Thyroid gland (tissue), 4 donors: ENCODE measurements around the gene LSAMP. TPM values are rescaled to one million over a fixed set of nuclear protein-coding genes. Genes with fewer than 3 reads are reported as not detected.

Experiments
- DNase-seq, 2 donors: peaks; one replicate each; pipeline ENCODE4 v3.0.0-alpha.2; 2019
- H3K27ac ChIP-seq, 3 donors: fragments of 200-600 bp; sonication (generic); 1 replicate in 2 of 3; 2 replicates in 1 of 3; pipeline ENCODE4 v1.5.1; 2016 to 2019; ENCODE audit warnings: mild to moderate bottlenecking in 1 of 3, moderate library complexity in 1 of 3
- H3K27me3 ChIP-seq: fragments of 200-600 bp; sonication (generic); one replicate; pipeline ENCODE4 v1.5.1; 2019
- H3K36me3 ChIP-seq, 2 donors: fragments of 200-600 bp; sonication (generic); one replicate each; pipeline ENCODE4 v1.5.1; 2016 to 2019
- H3K4me1 ChIP-seq, 2 donors: fragments of 200-600 bp; sonication (generic); one replicate each; pipeline ENCODE4 v1.5.1; 2017 to 2019
- H3K4me3 ChIP-seq, 3 donors: fragments of 200-600 bp; sonication (generic); replicated peaks in 1 of 3; 1 replicate in 2 of 3; 2 replicates in 1 of 3; pipeline ENCODE4 v1.5.1; 2016; ENCODE audit warnings: mild to moderate bottlenecking in 1 of 3
- H3K9me3 ChIP-seq: fragments of 200-600 bp; sonication (generic); one replicate; pipeline ENCODE4 v1.5.1; 2017
- CTCF ChIP-seq, 6 experiments: fragments of 200-600 bp in 3 of 6; fragments of 450-650 bp in 3 of 6; sonication (generic) in 3 of 6; IDR thresholded peaks; one replicate each; pipeline ENCODE4 v1.5.1; 2016 to 2019; ENCODE audit warnings: antibody characterized with exemption in 6 of 6, mild to moderate bottlenecking in 2 of 6, inconsistent platforms in 1 of 6, moderate library complexity in 1 of 6
- POLR2A ChIP-seq, 2 donors: fragments of 450-650 bp; IDR thresholded peaks; one replicate each; pipeline ENCODE4 v1.6.1; 2017; ENCODE audit warnings: antibody characterized with exemption in 2 of 2, mild to moderate bottlenecking in 2 of 2, moderate library complexity in 1 of 2
- WGBS, 2 donors: methylation state at CpG; one replicate each; pipeline ENCODE4 v1.1.5; 2017; 5-methylcytosine and 5-hydroxymethylcytosine counted together
- intact Hi-C: fragments of 100-400 bp; cut with DNase I; formaldehyde crosslinking; loops from one replicate; pipeline ENCODE4 v1.15.1; 2023
- total RNA-seq, 4 donors: library from RNA; depleted of rRNA; stranded (reverse); fragments of >200 nt; gene quantifications; one replicate each; pipeline ENCODE4 v1.2.3, GENCODE V29; 2016

LSAMP gene
- total RNA-seq, 4 donors from 2014 or later: 0.78 to 2.0 (median 1.8) TPM

- Histone ChIP-seq H3K36me3 (no peaks in the 10 kb centered on the region), H3K4me1 (no peaks in the 10 kb centered on the region), H3K4me3 (no peak overlapping the region), H3K9me3 (no peaks in the 10 kb centered on the region), H3K27ac (no peak overlapping the region), H3K27me3 (no peaks in the 10 kb centered on the region)
- DNase-seq: no peak
- intact Hi-C loops: no loop called here
- TF ChIP-seq CTCF (IDR thresholded peaks at IDR 0.05) (no peak), POLR2A (IDR thresholded peaks at IDR 0.05) (no peak)
- 68 to 69% methylated on average over 4 of the region's 4 CpGs for WGBS, 2 donors
Measured at GRCh38 chr3:115990669-115991068, 454.6 kb downstream of the LSAMP start.

GRCh38 chr3:115989684-115990421, 455.4 kb downstream of the LSAMP start:
- Histone ChIP-seq H3K36me3 (no peaks in the 10 kb centered on the region), H3K9me3 (no peaks in the 10 kb centered on the region), H3K4me3 (no peak overlapping the region), H3K4me1 (no peaks in the 10 kb centered on the region), H3K27me3 (no peaks in the 10 kb centered on the region), H3K27ac (no peak overlapping the region)
- no peak for DNase-seq
- intact Hi-C loops: no loop called here
- WGBS, 2 donors: 59 to 67% methylated on average over 5 of the region's 5 CpGs
- TF ChIP-seq POLR2A (IDR thresholded peaks at IDR 0.05) (no peak), CTCF (IDR thresholded peaks at IDR 0.05) (no peak)

GRCh38 chr3:115986555-115987207, 458.6 kb downstream of the LSAMP start:
- Histone ChIP-seq H3K4me3 (no peak overlapping the region), H3K27ac (no peak overlapping the region), H3K4me1 (no peaks in the 10 kb centered on the region), H3K27me3 (no peaks in the 10 kb centered on the region), H3K36me3 (no peaks in the 10 kb centered on the region), H3K9me3 (no peaks in the 10 kb centered on the region)
- 83 to 90% methylated on average over 2 of the region's 2 CpGs for WGBS, 2 donors
- intact Hi-C loops: no loop called here
- no peak for DNase-seq
- no peak for TF ChIP-seq POLR2A (IDR thresholded peaks at IDR 0.05)
- TF ChIP-seq CTCF (IDR thresholded peaks at IDR 0.05): no peak

- H3K4me1 ChIP-seq: no peaks in the 10 kb centered on the region
- no peak overlapping the region for H3K4me3 ChIP-seq
- intact Hi-C loops: no loop called here
- TF ChIP-seq CTCF (IDR thresholded peaks at IDR 0.05) (no peak), POLR2A (IDR thresholded peaks at IDR 0.05) (no peak)
- H3K36me3 ChIP-seq: no peaks in the 10 kb centered on the region
- DNase-seq: no peak
- no peaks in the 10 kb centered on the region for H3K27me3 ChIP-seq
- 77 to 85% methylated on average over 2 of the region's 2 CpGs for WGBS, 2 donors
- no peak overlapping the region for H3K27ac ChIP-seq
- H3K9me3 ChIP-seq: no peaks in the 10 kb centered on the region
Measured at GRCh38 chr3:115982629-115983028, 462.7 kb downstream of the LSAMP start.

- Histone ChIP-seq H3K9me3 (no peaks in the 10 kb centered on the region), H3K4me3 (no peak overlapping the region), H3K27ac (no peak overlapping the region), H3K4me1 (no peaks in the 10 kb centered on the region), H3K36me3 (no peaks in the 10 kb centered on the region), H3K27me3 (no peaks in the 10 kb centered on the region)
- DNase-seq: no peak
- intact Hi-C loops: no loop called here
- 89 to 92% methylated on average over 3 of the region's 3 CpGs for WGBS, 2 donors
- TF ChIP-seq POLR2A (IDR thresholded peaks at IDR 0.05): no peak
- TF ChIP-seq CTCF (IDR thresholded peaks at IDR 0.05): no peak
Measured at GRCh38 chr3:115982108-115982507, 463.2 kb downstream of the LSAMP start.
